Measurements from ENCODE around the gene RBL1. TPM values are rescaled to one million over a fixed set of nuclear protein-coding genes. Genes with fewer than 3 reads are reported as not detected.

Gene RBL1
- total RNA-seq, 2 donors from 2014 or later: 8.2 to 9.7 TPM

GRCh38 chr20:36951979-36952738 is 143.6 kb downstream of the RBL1 start:
- intact Hi-C loops (cut with DNase I): no loop called here
- WGBS: 30% methylated on average over 11 of the region's 11 CpGs
- no peaks in the 10 kb centered on the region for H3K27me3 ChIP-seq (replicated peaks; ENCODE audit: insufficient read depth)
- no peaks in the 10 kb centered on the region for H3K9me3 ChIP-seq
- H3K27ac ChIP-seq: peak overlapping the region; percentile 77 to 83
- peak overlapping the region; percentile 69 to 94 for H3K4me3 ChIP-seq
- H3K36me3 ChIP-seq: no peaks in the 10 kb centered on the region
- TF ChIP-seq POLR2A (IDR thresholded peaks at IDR 0.05): no peak
- TF ChIP-seq, protein P1, sequence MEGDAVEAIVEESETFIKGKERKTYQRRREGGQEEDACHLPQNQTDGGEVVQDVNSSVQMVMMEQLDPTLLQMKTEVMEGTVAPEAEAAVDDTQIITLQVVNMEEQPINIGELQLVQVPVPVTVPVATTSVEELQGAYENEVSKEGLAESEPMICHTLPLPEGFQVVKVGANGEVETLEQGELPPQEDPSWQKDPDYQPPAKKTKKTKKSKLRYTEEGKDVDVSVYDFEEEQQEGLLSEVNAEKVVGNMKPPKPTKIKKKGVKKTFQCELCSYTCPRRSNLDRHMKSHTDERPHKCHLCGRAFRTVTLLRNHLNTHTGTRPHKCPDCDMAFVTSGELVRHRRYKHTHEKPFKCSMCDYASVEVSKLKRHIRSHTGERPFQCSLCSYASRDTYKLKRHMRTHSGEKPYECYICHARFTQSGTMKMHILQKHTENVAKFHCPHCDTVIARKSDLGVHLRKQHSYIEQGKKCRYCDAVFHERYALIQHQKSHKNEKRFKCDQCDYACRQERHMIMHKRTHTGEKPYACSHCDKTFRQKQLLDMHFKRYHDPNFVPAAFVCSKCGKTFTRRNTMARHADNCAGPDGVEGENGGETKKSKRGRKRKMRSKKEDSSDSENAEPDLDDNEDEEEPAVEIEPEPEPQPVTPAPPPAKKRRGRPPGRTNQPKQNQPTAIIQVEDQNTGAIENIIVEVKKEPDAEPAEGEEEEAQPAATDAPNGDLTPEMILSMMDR (IDR thresholded peaks at IDR 0.05): no peak
- TF ChIP-seq POLR2AphosphoS5 (IDR thresholded peaks at IDR 0.05): no peak
- H3K4me1 ChIP-seq (replicated peaks): no peaks in the 10 kb centered on the region
- no peak for DNase-seq (ENCODE audit: low spot score)

GRCh38 chr20:36951198-36951978 is 144.4 kb downstream of the RBL1 start, which contains the start of gene SAMHD1:
Gene SAMHD1, minus strand, starts transcription at chr20:36951708. Its CDS starts 65 bp downstream, at chr20:36951643.
- peak; percentile 92 for DNase-seq (ENCODE audit: low spot score)
- intact Hi-C loops (cut with DNase I): no loop called here
- Histone ChIP-seq H3K27me3 (replicated peaks; ENCODE audit: insufficient read depth) (no peaks in the 10 kb centered on the region), H3K27ac (peak within 1 kb of the TSS; percentile 77 to 83), H3K4me1 (replicated peaks) (no peaks in the 10 kb centered on the region), H3K4me3 (peak within 1 kb of the TSS; percentile 69 to 94), H3K36me3 (no peaks in the 10 kb centered on the region), H3K9me3 (no peaks in the 10 kb centered on the region)
- 0% methylated on average over 62 of the region's 66 CpGs for WGBS
- TF ChIP-seq POLR2AphosphoS5 (IDR thresholded peaks at IDR 0.05) (peak; percentile 98), POLR2A (IDR thresholded peaks at IDR 0.05) (peak; percentile 93)
- TF ChIP-seq, protein P1 (IDR thresholded peaks at IDR 0.05): peak in 2 of 4 experiments; percentile 47 to 59

DNA sequence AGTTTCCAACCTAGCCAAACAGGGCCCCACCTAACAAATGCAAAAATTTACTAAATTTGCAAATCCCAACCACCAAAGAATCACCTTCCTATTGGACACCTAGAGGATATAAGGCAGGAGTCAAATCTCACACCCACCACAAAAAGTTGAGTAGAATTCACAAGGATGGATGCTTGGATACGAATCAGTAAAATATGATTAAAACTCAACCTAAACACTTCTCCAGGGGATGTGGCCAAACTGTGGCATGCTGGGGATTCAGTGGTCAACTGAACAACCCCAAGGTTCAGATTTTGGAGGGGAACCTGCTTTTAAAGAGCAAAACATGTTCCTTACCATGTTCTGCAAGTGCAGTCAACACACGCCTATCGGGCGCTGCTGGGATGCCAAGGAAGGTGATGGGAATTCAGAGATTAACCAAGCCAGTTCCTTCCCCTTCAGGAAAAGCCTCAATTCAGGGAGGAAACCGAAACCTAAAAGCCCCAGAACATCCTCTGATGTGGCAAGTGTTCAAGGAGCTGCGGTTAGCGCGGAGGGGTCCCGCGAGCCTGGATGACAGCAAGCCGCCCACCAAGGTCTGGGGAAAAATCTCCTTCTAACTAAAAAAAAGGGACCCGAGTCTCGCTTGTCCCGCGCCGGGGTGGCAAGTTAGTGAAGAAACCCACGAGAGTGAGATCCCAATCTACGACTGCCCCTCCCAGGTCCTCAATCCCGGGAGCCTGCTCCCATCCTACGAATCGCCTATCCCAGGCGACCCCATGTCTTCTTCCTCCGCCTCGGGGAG is 145.2 kb downstream of the RBL1 start:
- no peaks in the 10 kb centered on the region for H3K9me3 ChIP-seq
- DNase-seq (ENCODE audit: low spot score): peak; percentile 8
- H3K4me1 ChIP-seq (replicated peaks): no peaks in the 10 kb centered on the region

More for the DNA sequence above, 145.2 kb downstream of the RBL1 start:
- WGBS: 3% methylated on average over 23 of the region's 24 CpGs
- intact Hi-C loops (cut with DNase I): no loop called here
- H3K27me3 ChIP-seq (replicated peaks; ENCODE audit: insufficient read depth): no peaks in the 10 kb centered on the region
- TF ChIP-seq POLR2A (IDR thresholded peaks at IDR 0.05): no peak
- TF ChIP-seq, protein P1 (IDR thresholded peaks at IDR 0.05): no peak
- no peak for TF ChIP-seq POLR2AphosphoS5 (IDR thresholded peaks at IDR 0.05)
- peak overlapping the region; percentile 77 to 83 for H3K27ac ChIP-seq
- peak overlapping the region; percentile 69 to 94 for H3K4me3 ChIP-seq
- H3K36me3 ChIP-seq: no peaks in the 10 kb centered on the region

Small RNA genes within 50 kb of the gene (small RNA-seq; reads per million reads assigned to genes)
- 0 reads per million in 2 donors for gene RPS3AP3

Other genes starting within 250 kb of the RBL1 start
- 1 to 10 TPM in 1 of 2 donors, under 1 TPM in 1; 0.14 to 1.3 TPM for gene TLDC2, start 219.9 kb downstream of the RBL1 start, total RNA-seq
- gene SAMHD1, start 144.3 kb downstream of the RBL1 start, total RNA-seq: 10 to 100 TPM; 24.9 to 72.2 TPM
- gene RPN2, start 83.3 kb upstream of the RBL1 start, total RNA-seq: 100 to 1,000 TPM; 246 to 267 TPM
- 10 to 100 TPM in 1 of 2 donors, 1 to 10 TPM in 1; 5.2 to 16.7 TPM for gene MROH8, start 83.6 kb upstream of the RBL1 start, total RNA-seq
- not detected for gene GHRH, start 165.8 kb upstream of the RBL1 start, total RNA-seq
- gene MANBAL, start 193.7 kb upstream of the RBL1 start, total RNA-seq: 10 to 100 TPM; 28.9 to 39.4 TPM